Peyer's patch (tissue), 4 donors: ENCODE results near the gene GNAS-AS1. TPM values are rescaled to one million over a fixed set of nuclear protein-coding genes. Genes with fewer than 3 reads are reported as not detected.

Experiments
- DNase-seq, 3 donors: peaks; one replicate each; pipeline ENCODE4 v3.0.0-alpha.2; 2017 to 2019
- H3K27ac ChIP-seq, 4 donors: fragments of 200-600 bp; sonication (generic); one replicate each; pipeline ENCODE4 v1.5.1; 2016 to 2019
- H3K27me3 ChIP-seq, 2 donors: fragments of 200-600 bp; sonication (generic); one replicate each; pipeline ENCODE4 v1.5.1; 2019
- H3K36me3 ChIP-seq, 3 donors: fragments of 200-600 bp; sonication (generic); one replicate each; pipeline ENCODE4 v1.5.1; 2016 to 2019
- H3K4me1 ChIP-seq, 4 donors: fragments of 200-600 bp; sonication (generic); one replicate each; pipeline ENCODE4 v1.5.1; 2016 to 2019
- H3K4me3 ChIP-seq, 4 donors: fragments of 200-600 bp; sonication (generic); 1 replicate in 3 of 4; 2 replicates in 1 of 4; pipeline ENCODE4 v1.5.1; 2016 to 2019; ENCODE audit warnings: mild to moderate bottlenecking in 1 of 4
- H3K9me3 ChIP-seq, 4 donors: fragments of 200-600 bp; sonication (generic); one replicate each; pipeline ENCODE4 v1.5.1; 2016 to 2019; ENCODE audit warnings: mild to moderate bottlenecking in 1 of 4
- CTCF ChIP-seq, 6 experiments: fragments of 450-650 bp in 4 of 6; fragments of 200-600 bp in 2 of 6; sonication (generic) in 1 of 6; IDR thresholded peaks; one replicate each; pipeline ENCODE4 v1.5.1; 2017 to 2019; ENCODE audit warnings: antibody characterized with exemption in 6 of 6, mild to moderate bottlenecking in 3 of 6, moderate library complexity in 1 of 6
- POLR2A ChIP-seq, 2 donors: fragments of 450-650 bp; IDR thresholded peaks; one replicate each; pipeline ENCODE4 v1.5.1; 2017; ENCODE audit warnings: antibody characterized with exemption in 2 of 2, mild to moderate bottlenecking in 2 of 2, moderate library complexity in 2 of 2
- total RNA-seq, 4 donors: library from RNA; depleted of rRNA; stranded (reverse); fragments of >200 nt; gene quantifications; one replicate each; pipeline ENCODE4 v1.1.0, GENCODE V29; 2016

GNAS-AS1 gene
- total RNA-seq, 4 donors from 2014 or later = 0.67 to 1.3 TPM; not detected in 2

- no peaks in the 10 kb centered on the region for H3K9me3 ChIP-seq
- no peaks in the 10 kb centered on the region for H3K36me3 ChIP-seq
- no peak overlapping the region for H3K27ac ChIP-seq
- no peaks in the 10 kb centered on the region for H3K4me1 ChIP-seq
- no peak for DNase-seq
- no peaks in the 10 kb centered on the region for H3K27me3 ChIP-seq
- H3K4me3 ChIP-seq = no peak overlapping the region
- TF ChIP-seq POLR2A (IDR thresholded peaks at IDR 0.05) = no peak
- peak in 2 of 6 experiments; percentile 6 to 14 for TF ChIP-seq CTCF (IDR thresholded peaks at IDR 0.05)
These were observed 18.1 kb upstream of the GNAS-AS1 start for GRCh38 chr20:58868795-58869194.

- no peak for DNase-seq
- H3K4me3 ChIP-seq = no peak overlapping the region
- no peaks in the 10 kb centered on the region for H3K27me3 ChIP-seq
- no peaks in the 10 kb centered on the region for H3K4me1 ChIP-seq
- H3K27ac ChIP-seq = no peak overlapping the region
- no peaks in the 10 kb centered on the region for H3K9me3 ChIP-seq
- H3K36me3 ChIP-seq = no peaks in the 10 kb centered on the region
- TF ChIP-seq CTCF (IDR thresholded peaks at IDR 0.05) (no peak), POLR2A (IDR thresholded peaks at IDR 0.05) (no peak)
These were observed 16.5 kb upstream of the GNAS-AS1 start for GRCh38 chr20:58867211-58867610.

DNA sequence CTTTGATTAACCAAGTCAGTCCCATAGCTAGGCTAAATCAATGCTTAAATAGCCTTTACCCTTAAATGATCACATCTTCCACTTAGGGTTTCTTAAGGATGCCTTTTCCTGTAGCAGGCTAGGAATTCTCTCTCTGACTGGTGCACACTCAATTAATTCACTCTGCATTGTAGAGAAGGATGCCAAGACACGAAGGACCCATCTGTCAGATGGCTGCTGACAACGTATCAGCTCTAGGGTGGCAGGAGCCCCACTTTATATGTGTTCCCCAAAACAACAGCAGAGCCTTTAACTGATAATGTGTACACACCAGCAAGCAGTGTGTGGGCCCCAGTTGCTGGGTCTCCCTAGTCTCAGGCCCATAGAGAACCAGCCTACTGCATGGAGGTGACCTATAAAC lies 15.1 kb upstream of the GNAS-AS1 start:
- H3K4me3 ChIP-seq = no peak overlapping the region
- H3K9me3 ChIP-seq = no peaks in the 10 kb centered on the region
- H3K27me3 ChIP-seq = no peaks in the 10 kb centered on the region
- no peaks in the 10 kb centered on the region for H3K4me1 ChIP-seq
- no peak overlapping the region for H3K27ac ChIP-seq
- no peaks in the 10 kb centered on the region for H3K36me3 ChIP-seq
- TF ChIP-seq POLR2A (IDR thresholded peaks at IDR 0.05) (no peak), CTCF (IDR thresholded peaks at IDR 0.05) (no peak)
- DNase-seq = no peak

GRCh38 chr20:58864346-58864745 lies 13.6 kb upstream of the GNAS-AS1 start:
- Histone ChIP-seq H3K27ac (no peak overlapping the region), H3K4me1 (no peaks in the 10 kb centered on the region), H3K9me3 (no peaks in the 10 kb centered on the region), H3K36me3 (no peaks in the 10 kb centered on the region), H3K4me3 (no peak overlapping the region), H3K27me3 (no peaks in the 10 kb centered on the region)
- TF ChIP-seq CTCF (IDR thresholded peaks at IDR 0.05) = peak in 4 of 6 experiments; percentile 14 to 42 (median 26)
- TF ChIP-seq POLR2A (IDR thresholded peaks at IDR 0.05) = no peak
- no peak for DNase-seq

DNA sequence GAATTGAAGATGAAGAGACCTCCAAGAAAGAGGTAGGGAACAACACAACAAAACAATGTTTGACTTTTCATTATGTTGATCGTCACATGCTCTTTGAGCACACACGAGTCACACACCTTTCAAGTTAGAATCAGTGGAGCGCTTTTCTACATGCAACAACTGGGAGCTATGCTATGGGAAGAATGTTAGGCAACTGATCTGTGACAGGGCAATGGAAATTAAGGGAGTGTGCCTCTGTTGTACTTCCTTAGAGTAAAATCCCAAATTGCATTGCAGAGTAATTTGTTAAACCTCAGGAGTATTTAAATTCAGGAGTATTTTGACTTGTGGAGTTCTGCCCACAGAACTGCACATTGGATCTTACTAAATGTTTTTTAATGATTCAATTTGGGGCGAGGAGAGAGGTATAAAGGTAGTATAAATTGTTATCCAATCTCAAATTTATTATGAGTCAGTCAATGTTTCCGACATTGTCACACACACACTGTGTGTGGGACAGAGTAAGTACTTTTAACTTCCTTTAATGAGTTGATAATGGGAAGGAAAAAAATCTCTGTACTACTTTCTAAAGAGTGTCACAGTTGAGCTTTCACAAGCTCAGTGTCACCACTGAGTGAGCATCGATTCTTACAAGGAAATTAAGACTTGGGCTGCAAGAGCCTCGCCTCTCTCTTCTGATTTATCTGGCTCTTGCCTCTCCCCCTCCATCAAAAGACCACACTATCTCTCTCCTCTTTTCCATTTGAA lies 12.5 kb upstream of the GNAS-AS1 start:
- no peaks in the 10 kb centered on the region for H3K27me3 ChIP-seq
- no peak overlapping the region for H3K4me3 ChIP-seq
- TF ChIP-seq CTCF (IDR thresholded peaks at IDR 0.05) (no peak), POLR2A (IDR thresholded peaks at IDR 0.05) (no peak)
- no peaks in the 10 kb centered on the region for H3K36me3 ChIP-seq
- H3K27ac ChIP-seq = no peak overlapping the region
- H3K9me3 ChIP-seq = no peaks in the 10 kb centered on the region
- no peak for DNase-seq
- H3K4me1 ChIP-seq = no peaks in the 10 kb centered on the region
